Kidney (tissue), 22 donors: ENCODE measurements around the gene SNTB2. TPM values are rescaled to one million over a fixed set of nuclear protein-coding genes. Genes with fewer than 3 reads are reported as not detected.
"Not testable (repeated sequence)": the region's sequence is repeated elsewhere in the genome, so short reads cannot be mapped to it uniquely, and the experiment has no call there.

Source experiments
- DNase-seq, 5 donors: peaks; one replicate each; pipeline ENCODE4 v3.0.0-alpha.2; 2013 to 2020
- FAIRE-seq: peaks from 2 replicates; lab custom pipeline; 2012; peaks lifted over from hg19 to GRCh38; lab: Jason Lieb, UNC
- H3K27ac ChIP-seq, 2 donors: one replicate each; pipeline ENCODE4 v1.7.0; 2013; ENCODE audit warnings: low read depth in 2 of 2, low read length in 2 of 2, inconsistent platforms in 1 of 2
- H3K27me3 ChIP-seq: one replicate; pipeline ENCODE4 v1.7.1; 2013; ENCODE audit warnings: low read length, inconsistent platforms; ENCODE audit not compliant: control insufficient read depth, insufficient read depth
- H3K36me3 ChIP-seq, 3 donors: one replicate each; pipeline versions ENCODE4 v1.7.0 to v1.7.1; 2013; ENCODE audit warnings: low read length in 3 of 3, control low read depth in 1 of 3, inconsistent platforms in 1 of 3; ENCODE audit not compliant: insufficient read depth in 3 of 3, control insufficient read depth in 2 of 3
- H3K4me1 ChIP-seq, 3 donors: one replicate each; pipeline versions ENCODE4 v1.7.0 to v1.7.1; 2013; ENCODE audit warnings: low read length in 3 of 3, inconsistent platforms in 1 of 3, low read depth in 1 of 3; ENCODE audit not compliant: control insufficient read depth in 2 of 3, insufficient read depth in 2 of 3
- H3K4me3 ChIP-seq, 3 donors: one replicate each; pipeline versions ENCODE4 v1.7.0 to v1.8.1; 2013; ENCODE audit warnings: low read length in 3 of 3, control low read depth in 1 of 3, inconsistent platforms in 1 of 3
- H3K9ac ChIP-seq, 3 donors: one replicate each; pipeline versions ENCODE4 v1.7.0 to v1.7.1; 2013; ENCODE audit warnings: low read length in 3 of 3, control low read depth in 1 of 3, inconsistent platforms in 1 of 3
- H3K9me3 ChIP-seq, 3 donors: one replicate each; pipeline versions ENCODE4 v1.7.0 to v1.7.1; 2013; ENCODE audit warnings: low read length in 3 of 3, control low read depth in 1 of 3, inconsistent platforms in 1 of 3; ENCODE audit not compliant: control insufficient read depth in 2 of 3, insufficient read depth in 1 of 3
- intact Hi-C: fragments of 100-400 bp; cut with DNase I; formaldehyde crosslinking; loops from one replicate; pipeline ENCODE4 v1.11.1; 2022
- long read RNA-seq, 10 donors: library from polyadenylated mRNA in 1 of 10; unstranded in 1 of 10; transcript quantifications; one replicate each; pipeline ENCODE4 v2.0.0 and lab custom pipeline, GENCODE V29; 2021 to 2026
- polyA plus RNA-seq: library from polyadenylated mRNA; stranded (reverse); fragments of 350-450 nt; fragmentation: Illumina TruSeq; extraction: RNeasy Lipid Tissue Mini Kit (QIAGEN cat#74804); gene quantifications from one replicate; pipeline ENCODE4 v1.2.3, GENCODE V29; 2014; ENCODE audit warnings: low read depth, low replicate concordance; ENCODE audit not compliant: insufficient read depth
- total RNA-seq: library from RNA; stranded (reverse); fragmentation: NEBNext Ultra II Directional; extraction: Animal tissue kit (Norgen Biotek cat#: 25700); gene quantifications from one replicate; pipeline ENCODE4 v1.2.1, GENCODE V29; 2021
- TF ChIP-seq, protein P1 (sequence below): IDR thresholded peaks from 3 replicates; pipeline ENCODE4 v1.5.1; 2012; ENCODE audit warnings: mild to moderate bottlenecking, moderate library complexity, borderline replicate concordance; ENCODE audit not compliant: insufficient read depth; ENCODE audit errors: extremely low read depth
- donor health status: control.
- donor health status: control.
- donor health status: control.
- donor health status: control.
- donor health status: control.
- donor health status: DM: yes; HTN: yes; CAD: no.
- donor health status: Normal renal cell carcinoma (clear cell type).

The SNTB2 gene
- total RNA-seq (45.1 TPM), polyA plus RNA-seq (4.8 TPM)
- long read RNA-seq, donor 1, full-length matches to known transcripts, result 1 of 28 reads
- long read RNA-seq, donor 1, partial matches to known transcripts, result 27 of 28 reads
- long read RNA-seq, donor 1, other reads (novel, unspliced or antisense), result 0 of 28 reads
- long read RNA-seq, donor 2, full-length matches to known transcripts, result 1 of 1 reads
- long read RNA-seq, donor 2, partial matches to known transcripts, result 0 of 1 reads
- long read RNA-seq, donor 2, other reads (novel, unspliced or antisense), result 0 of 1 reads
- long read RNA-seq, donor 3, full-length matches to known transcripts, result 2 of 2 reads
- long read RNA-seq, donor 3, partial matches to known transcripts, result 0 of 2 reads
- long read RNA-seq, donor 3, other reads (novel, unspliced or antisense), result 0 of 2 reads
- long read RNA-seq, donor 4, full-length matches to known transcripts, result 2 of 2 reads
- long read RNA-seq, donor 4, partial matches to known transcripts, result 0 of 2 reads
- long read RNA-seq, donor 4, other reads (novel, unspliced or antisense), result 0 of 2 reads
- long read RNA-seq, donor 5, full-length matches to known transcripts, result 1 of 1 reads
- long read RNA-seq, donor 5, partial matches to known transcripts, result 0 of 1 reads
- long read RNA-seq, donor 5, other reads (novel, unspliced or antisense), result 0 of 1 reads
- long read RNA-seq, donor 6, full-length matches to known transcripts, result 1 of 1 reads
- long read RNA-seq, donor 6, partial matches to known transcripts, result 0 of 1 reads
- long read RNA-seq, donor 6, other reads (novel, unspliced or antisense), result 0 of 1 reads
- long read RNA-seq, donor 7, full-length matches to known transcripts, result 35 of 47 reads
- long read RNA-seq, donor 7, partial matches to known transcripts, result 1 of 47 reads
- long read RNA-seq, donor 7, other reads (novel, unspliced or antisense), result 11 of 47 reads
- long read RNA-seq, donor 8, full-length matches to known transcripts, result 1 of 1 reads
- long read RNA-seq, donor 8, partial matches to known transcripts, result 0 of 1 reads
- long read RNA-seq, donor 8, other reads (novel, unspliced or antisense), result 0 of 1 reads
- long read RNA-seq, donor 9, result 0 reads
- long read RNA-seq, donor 10, result 0 reads

DNA sequence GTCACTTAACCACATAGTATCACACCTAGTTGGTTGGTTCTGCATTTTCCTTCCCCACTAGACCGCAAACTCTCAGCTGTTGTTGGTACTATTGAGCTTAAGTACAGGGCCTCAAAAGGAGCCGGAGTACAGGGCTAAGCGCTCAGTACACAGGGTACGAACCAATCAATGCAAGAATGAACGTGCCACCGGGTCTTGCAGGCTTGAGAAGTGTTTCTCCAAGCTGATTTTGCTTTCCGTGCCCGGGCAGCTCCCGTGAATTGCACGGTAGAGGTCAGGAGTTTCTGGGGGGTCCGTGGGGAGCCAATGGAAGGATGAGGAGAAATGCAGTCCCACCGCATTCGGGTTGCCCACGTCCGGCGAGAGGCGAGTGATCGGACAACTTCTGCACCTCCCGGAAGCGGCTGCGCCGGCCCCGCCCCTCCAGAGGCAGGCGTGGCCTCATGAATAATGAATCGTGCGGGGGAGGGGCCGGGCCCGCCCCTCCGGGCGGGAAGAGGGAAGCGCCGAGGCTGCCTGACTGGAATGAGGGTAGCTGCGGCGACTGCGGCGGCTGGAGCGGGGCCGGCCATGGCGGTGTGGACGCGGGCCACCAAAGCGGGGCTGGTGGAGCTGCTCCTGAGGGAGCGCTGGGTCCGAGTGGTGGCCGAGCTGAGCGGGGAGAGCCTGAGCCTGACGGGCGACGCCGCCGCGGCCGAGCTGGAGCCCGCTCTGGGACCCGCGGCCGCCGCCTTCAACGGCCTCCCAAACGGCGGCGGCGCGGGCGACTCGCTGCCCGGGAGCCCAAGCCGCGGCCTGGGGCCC is at the start of gene SNTB2:
TSS of gene SNTB2 (plus strand) at position 523 of the 804 bp plus-strand sequence. CDS start at position 526, 3 bp downstream.
- Histone ChIP-seq H3K9ac (peak within 1 kb of the TSS; percentile 65 to 69 (median 67)), H3K36me3 (no peaks in the 10 kb centered on the region), H3K27me3 (no peaks in the 10 kb centered on the region), H3K27ac (peak within 1 kb of the TSS; percentile 89 to 92), H3K4me3 (peak within 1 kb of the TSS; percentile 73 to 86 (median 86)), H3K4me1 (peaks cover 0 to 20% (median 10%) of the 10 kb centered on the region in 3 donors), H3K9me3 (no peaks in the 10 kb centered on the region)
- FAIRE-seq (no peak), DNase-seq (peak; percentile 94 to 98 (median 97))
- intact Hi-C loops, result loop anchor here (5.0 kb wide), 1 partner anchor 35 kb away; no protein-coding TSS in a partner anchor
- TF ChIP-seq, protein P1, sequence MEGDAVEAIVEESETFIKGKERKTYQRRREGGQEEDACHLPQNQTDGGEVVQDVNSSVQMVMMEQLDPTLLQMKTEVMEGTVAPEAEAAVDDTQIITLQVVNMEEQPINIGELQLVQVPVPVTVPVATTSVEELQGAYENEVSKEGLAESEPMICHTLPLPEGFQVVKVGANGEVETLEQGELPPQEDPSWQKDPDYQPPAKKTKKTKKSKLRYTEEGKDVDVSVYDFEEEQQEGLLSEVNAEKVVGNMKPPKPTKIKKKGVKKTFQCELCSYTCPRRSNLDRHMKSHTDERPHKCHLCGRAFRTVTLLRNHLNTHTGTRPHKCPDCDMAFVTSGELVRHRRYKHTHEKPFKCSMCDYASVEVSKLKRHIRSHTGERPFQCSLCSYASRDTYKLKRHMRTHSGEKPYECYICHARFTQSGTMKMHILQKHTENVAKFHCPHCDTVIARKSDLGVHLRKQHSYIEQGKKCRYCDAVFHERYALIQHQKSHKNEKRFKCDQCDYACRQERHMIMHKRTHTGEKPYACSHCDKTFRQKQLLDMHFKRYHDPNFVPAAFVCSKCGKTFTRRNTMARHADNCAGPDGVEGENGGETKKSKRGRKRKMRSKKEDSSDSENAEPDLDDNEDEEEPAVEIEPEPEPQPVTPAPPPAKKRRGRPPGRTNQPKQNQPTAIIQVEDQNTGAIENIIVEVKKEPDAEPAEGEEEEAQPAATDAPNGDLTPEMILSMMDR, result no peak

GRCh38 chr16:69138608-69139007 is 48.4 kb upstream of the SNTB2 start:
- H3K27me3 ChIP-seq, result no peaks in the 10 kb centered on the region
- no peak overlapping the region for H3K9ac ChIP-seq
- TF ChIP-seq, protein P1, result no peak
- H3K27ac ChIP-seq, result no peak overlapping the region
- H3K36me3 ChIP-seq, result peaks cover 5 to 36% (median 16%) of the 10 kb centered on the region in 3 donors
- no peak for DNase-seq
- intact Hi-C loops, result no loop called here
- H3K4me3 ChIP-seq, result no peak overlapping the region
- peaks cover 0 to 5% (median 0%) of the 10 kb centered on the region in 3 donors for H3K4me1 ChIP-seq
- no peak for FAIRE-seq
- no peaks in the 10 kb centered on the region for H3K9me3 ChIP-seq

- H3K9ac ChIP-seq, H3K27me3 ChIP-seq, H3K27ac ChIP-seq, DNase-seq, H3K4me1 ChIP-seq, FAIRE-seq, H3K9me3 ChIP-seq, intact Hi-C loops, H3K4me3 ChIP-seq: not testable (repeated sequence)
- H3K36me3 ChIP-seq, result peaks cover 5 to 39% (median 16%) of the 10 kb centered on the region in 3 donors
Observed at GRCh38 chr16:69139464-69139863, 47.5 kb upstream of the SNTB2 start.
